COR-L47 (cell line): ENCODE data around the gene SSNA1.

Source experiments
- DNase-seq: peaks from one replicate; lab custom pipeline; 2025; lab: John Stamatoyannopoulos, UW

SSNA1 gene

GRCh38 chr9:137184881-137185660, 3.4 kb upstream of the SSNA1 start:
- DNase-seq = no peak

GRCh38 chr9:137185921-137186320, 2.6 kb upstream of the SSNA1 start:
- no peak for DNase-seq

DNA sequence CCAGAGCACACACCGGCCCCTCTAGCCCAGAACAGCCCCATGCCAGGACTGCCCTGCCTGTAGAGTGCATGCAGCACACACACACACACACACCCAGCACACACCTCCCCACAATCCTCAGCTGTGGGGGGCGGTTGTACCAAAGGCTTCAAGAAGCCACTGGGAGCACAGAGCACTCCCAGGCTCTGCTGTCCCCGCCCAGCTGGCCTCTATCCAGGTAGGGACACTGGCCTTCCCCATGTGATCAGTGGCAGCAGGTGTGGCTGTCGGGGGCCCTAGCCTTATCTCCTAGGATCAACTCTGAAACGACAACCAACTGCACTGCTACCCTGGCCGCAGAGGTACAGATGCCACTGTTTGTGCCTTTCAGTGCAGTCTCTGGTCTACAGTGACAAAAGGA, 2.1 kb upstream of the SSNA1 start:
- DNase-seq = no peak

- DNase-seq = no peak
These were observed 1.1 kb upstream of the SSNA1 start for GRCh38 chr9:137187386-137187785.

DNA sequence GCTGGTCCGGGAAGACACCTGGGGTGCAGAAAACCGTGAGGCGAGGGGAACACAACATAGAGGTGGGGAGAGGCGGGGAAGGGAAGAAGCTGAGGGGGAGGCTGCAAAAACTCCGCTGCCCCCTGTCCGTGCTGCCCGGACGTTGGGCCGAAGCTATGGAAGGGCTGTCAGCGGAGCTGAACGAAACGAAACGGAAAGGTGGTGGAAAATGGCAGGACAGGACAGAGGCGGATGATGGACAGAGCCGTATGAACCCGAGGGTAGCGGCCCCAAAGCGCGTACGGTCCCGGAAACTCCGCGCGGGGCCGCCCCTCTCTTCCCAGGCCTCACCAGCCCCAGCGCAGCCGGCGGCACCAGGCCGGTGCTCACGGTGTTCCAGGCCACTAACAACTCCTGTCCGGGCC, 388 bp upstream of the SSNA1 start:
- DNase-seq = no peak

DNA sequence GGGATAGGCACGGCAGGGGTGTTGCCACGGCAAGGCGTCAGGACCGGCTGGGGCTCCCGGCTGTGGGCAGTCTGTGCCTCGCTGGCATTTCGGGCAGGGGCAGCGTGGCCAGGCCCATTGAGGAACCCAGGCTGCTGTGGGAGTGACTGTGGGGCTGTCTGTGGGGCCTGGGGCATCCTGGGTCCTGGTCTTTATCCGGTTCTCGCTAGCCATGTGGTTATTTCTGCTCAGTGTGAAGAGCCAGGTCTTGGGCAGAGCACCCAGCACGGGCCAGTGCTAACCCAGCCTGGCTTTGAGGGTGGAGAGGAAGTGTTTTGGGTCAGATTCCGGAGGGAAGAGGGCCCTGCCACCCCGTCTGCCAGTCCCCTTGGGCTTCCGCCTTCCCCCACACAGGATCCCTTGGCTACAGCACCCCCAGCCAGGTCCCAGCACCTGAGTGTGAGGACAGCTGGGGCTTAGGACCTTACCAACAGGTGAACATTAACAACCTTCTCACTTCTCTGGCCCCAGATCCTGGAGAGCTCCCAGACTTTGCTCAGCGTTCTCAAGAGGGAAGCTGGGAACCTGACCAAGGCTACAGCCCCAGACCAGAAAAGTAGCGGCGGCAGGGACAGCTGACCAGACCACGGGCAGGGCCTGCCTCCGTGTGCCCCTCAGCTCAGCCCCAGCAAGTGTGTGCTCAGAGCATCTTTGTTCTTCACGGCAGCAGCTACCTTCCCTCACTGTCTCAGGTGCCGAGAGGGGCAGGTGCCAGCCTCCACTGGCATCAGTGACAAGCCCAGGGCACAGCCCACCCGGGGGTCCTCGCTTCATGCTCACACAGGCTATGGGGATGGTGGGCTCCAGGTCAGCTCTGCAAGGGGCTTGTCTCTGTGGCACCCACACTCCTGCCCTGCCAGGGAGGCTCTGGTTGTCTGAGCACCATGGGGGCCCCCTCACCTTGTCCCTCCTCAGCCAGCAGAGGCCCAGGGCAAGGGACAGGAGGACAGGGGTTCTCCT, 1.1 kb downstream of the SSNA1 start:
- no peak for DNase-seq

GRCh38 chr9:137190315-137190856, 1.9 kb downstream of the SSNA1 start:
- no peak for DNase-seq

DNA sequence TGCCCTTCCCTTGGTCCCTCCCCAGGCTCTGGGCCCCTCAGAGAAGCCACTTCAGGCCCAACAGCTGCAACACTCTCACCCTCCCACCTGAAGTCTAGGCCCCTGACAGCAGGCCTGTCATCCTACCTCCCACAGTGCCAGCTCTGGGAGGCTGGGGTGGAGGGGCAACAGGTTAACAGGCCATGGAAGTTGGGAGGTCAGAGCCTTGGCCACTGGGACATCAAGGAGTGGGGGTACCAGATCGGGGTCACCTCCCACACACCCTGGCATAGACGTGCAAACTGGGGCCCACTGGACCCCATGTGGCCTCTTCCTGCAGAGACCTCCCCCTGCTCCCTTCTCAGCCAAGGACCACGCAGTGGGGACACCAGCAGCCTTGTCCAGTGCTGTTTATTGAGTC, 2.8 kb downstream of the SSNA1 start:
- no peak for DNase-seq

GRCh38 chr9:137191691-137192447, 3.4 kb downstream of the SSNA1 start:
- DNase-seq = no peak

- DNase-seq = no peak
These were observed 3.9 kb downstream of the SSNA1 start for GRCh38 chr9:137192448-137192780.

DNA sequence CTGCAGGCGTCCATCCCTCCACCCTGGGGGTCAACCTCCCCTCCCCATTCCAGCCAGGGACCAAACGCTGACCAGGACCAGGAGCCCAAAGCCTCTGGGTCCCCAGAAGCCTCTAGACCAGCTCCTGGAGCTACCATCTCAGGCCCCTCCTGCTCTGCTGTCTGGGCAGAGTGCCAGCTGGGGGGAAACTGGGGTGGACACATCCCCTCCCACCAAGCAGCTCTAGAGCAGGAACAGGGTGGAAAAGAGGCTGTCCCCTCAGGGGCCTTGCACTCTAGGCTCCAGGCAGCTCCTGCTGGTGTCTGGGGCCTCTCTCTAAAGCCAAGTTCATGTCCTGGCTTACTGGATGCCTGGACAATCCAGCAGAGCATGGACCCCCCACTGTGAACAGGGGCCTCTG, 4.4 kb downstream of the SSNA1 start:
- DNase-seq = no peak

DNA sequence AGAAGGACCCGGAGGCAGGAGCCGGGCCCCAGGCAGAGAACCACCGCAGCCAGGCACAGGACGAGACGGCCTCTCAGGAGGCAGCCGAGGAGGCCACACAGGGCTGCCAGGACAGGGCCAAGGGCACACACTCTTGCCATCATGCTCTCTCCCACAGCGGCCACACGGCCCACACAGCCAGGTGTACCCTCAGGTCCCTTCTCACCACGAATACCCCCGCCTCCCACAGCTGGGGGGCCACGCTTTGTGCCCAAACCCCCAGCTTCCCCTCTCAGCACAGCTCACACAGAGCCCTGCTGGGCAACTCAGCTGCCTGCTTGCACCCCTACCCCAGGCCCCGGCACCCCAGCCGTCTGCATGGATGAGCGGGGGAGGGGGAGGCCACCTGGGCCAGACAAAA, 5.3 kb downstream of the SSNA1 start:
- no peak for DNase-seq

DNA sequence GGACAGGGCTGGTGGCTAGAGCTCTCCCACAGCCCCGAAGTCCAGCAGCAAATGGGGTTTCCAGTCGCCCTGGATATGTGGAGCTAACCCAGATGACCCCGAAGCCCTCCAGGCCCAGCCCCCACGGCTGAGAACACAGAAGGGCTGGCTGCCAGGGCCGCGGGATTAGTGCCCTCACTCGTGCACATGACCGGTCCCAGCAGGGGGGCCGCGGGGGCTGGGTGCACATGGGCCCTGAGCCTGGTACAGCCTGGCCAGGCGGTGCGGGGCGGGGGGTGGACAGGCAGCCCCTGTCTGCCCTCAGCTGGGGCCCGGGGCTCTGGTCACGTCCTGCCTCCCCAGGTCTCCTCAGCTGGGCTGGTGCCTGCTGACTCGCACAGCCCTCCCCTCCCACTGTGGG, 5.9 kb downstream of the SSNA1 start:
- no peak for DNase-seq

DNA sequence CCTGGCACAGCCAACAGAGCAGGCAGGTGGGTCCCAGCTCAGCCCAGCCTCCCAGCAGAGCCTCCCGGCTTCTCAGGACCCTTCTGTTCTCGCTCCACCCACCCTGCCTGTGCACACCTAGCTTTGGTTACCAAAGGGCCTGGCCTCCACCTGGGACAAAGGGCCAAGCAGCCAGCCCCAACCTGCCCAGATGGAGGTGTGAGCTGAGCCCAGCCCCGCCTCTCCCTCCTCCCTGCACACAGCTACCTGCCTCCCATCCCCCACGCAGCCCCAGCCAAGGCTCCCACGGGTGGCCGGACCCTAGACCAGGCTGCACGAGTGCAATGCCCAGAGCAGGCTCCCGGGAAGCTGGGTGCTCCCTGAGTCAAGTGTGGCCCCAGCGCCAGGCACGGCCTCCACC, 6.4 kb downstream of the SSNA1 start:
- no peak for DNase-seq

- DNase-seq = peak; percentile 95
These were observed 7.2 kb downstream of the SSNA1 start for GRCh38 chr9:137195525-137196220.

- DNase-seq = no peak
These were observed 9.8 kb downstream of the SSNA1 start for GRCh38 chr9:137198051-137198901.

GRCh38 chr9:137198902-137199283, 10.4 kb downstream of the SSNA1 start:
- no peak for DNase-seq

DNA sequence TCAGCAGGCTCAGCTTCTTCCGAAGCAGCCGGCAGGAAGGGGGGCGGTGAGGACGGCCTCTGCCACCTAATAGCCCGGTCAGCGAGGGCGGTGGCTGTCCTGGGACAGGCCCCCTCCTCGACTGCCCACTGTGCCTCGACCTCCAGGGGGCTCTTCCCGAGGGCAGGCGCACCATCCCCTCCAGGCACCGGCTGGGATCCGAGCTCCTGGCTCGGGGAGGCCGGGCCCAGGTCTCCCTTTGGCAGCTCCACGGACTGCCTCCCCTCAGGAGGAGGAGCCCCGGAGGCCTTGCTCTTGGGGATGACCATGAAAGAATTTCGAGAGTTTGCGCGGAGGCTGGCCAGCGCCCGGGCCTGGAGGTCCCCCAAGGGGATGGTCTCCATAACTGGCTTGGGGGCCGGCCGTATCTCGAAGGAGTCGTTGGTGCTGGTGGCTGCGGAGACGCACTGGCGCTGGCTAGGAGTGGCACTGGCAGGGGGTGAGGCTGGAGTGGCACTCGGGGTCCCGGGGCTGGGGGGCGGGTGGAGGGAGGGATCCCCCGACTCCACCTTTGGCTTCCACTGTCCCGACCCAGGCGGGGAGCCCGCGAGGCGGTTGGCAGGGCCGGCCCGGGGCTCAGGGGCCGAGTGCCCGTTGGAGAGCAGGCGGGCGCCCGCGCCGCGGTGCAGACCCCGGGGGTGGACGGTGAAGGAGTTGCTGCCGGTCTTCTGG, 11.1 kb downstream of the SSNA1 start:
- DNase-seq = no peak

DNA sequence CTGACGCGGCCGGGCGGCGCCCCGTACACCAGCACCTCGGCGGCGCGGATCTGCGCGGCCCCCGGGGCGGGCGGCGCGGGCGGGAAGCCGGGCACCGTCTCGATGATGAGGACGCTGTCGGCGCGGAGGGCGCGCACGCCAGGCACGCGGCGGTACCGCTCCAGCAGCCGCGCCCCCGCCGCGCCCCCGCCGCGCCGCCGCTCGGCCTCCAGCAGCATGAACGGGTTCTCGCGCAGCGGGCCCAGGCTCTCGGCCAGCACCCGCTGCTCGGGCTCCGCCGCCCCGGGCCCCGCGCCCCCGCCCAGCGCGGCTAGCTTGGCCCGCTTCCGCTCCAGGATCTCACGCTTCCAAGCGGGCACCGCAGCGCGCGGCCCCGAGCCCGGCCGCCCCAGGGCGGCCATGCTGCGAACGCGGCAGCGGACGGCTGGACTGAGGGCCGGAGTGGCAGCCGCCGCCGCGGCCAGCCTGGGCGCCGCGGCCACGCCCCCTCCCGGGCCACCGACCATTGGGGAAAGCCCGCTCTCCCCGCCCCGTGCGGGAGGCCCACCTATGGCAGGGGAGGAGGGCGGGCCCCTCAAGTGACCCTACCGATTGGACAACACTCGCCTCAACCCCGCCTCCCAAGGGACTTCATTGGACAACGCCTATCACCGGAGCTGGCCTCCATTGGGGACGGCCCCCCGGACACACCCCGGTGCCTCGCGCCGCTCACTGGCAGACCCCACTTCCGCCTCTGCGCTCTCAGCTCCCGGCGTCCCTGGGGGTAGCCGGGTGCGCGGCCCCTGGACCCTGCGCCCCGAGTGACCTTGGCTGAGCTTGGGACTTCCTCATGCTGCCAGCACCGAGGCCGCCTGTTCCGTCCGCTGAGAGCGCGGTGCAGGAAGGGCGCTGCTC, 12.1 kb downstream of the SSNA1 start, which contains the start of gene TPRN:
TPRN (minus strand) TSS at position 431 of the 894 bp plus-strand sequence; CDS start at position 401, 30 bp downstream.
- peak; percentile 100 for DNase-seq
